DOHH2 (cell line): ENCODE results near the gene CARD11.

Experiments
- H3F3A ChIP-seq: fragments of 200-600 bp; sonication (generic), shearing (Covaris generic); 2 replicates; pipeline ENCODE4 v1.6.0; 2016; ENCODE audit warnings: antibody characterized with exemption, mild to moderate bottlenecking; ENCODE audit not compliant: control insufficient read depth, insufficient read depth
- H3K27ac ChIP-seq: fragments of 200-600 bp; sonication (generic); 2 replicates; pipeline ENCODE4 v1.5.1; 2014; ENCODE audit warnings: low read depth, mild to moderate bottlenecking, low read length, moderate library complexity
- H3K27me3 ChIP-seq: fragments of 200-600 bp; sonication (generic); 2 replicates; pipeline ENCODE4 v1.6.1; 2014; ENCODE audit warnings: mild to moderate bottlenecking, low read length, mixed read lengths; ENCODE audit not compliant: control insufficient read depth
- H3K36me3 ChIP-seq: fragments of 200-600 bp; sonication (generic); 2 replicates; pipeline ENCODE4 v1.6.1; 2014; ENCODE audit warnings: mild to moderate bottlenecking, low read length, moderate library complexity, mixed read lengths; ENCODE audit not compliant: control insufficient read depth
- H3K4me1 ChIP-seq: fragments of 200-600 bp; sonication (generic); 2 replicates; pipeline ENCODE4 v1.6.1; 2014; ENCODE audit warnings: mild to moderate bottlenecking, low read length, mixed read lengths; ENCODE audit not compliant: control insufficient read depth
- H3K4me2 ChIP-seq: fragments of 200-600 bp; sonication (generic); 2 replicates; pipeline ENCODE4 v1.6.0; 2014; ENCODE audit warnings: mild to moderate bottlenecking, low read length, moderate library complexity
- H3K4me3 ChIP-seq: fragments of 200-600 bp; sonication (generic); 2 replicates; pipeline ENCODE4 v1.5.1; 2014; ENCODE audit warnings: mild to moderate bottlenecking, low read length, mixed read lengths
- H3K79me2 ChIP-seq: fragments of 200-600 bp; sonication (generic); 2 replicates; pipeline ENCODE4 v1.6.1; 2014; ENCODE audit warnings: mild to moderate bottlenecking, low read length, mixed read lengths; ENCODE audit not compliant: control insufficient read depth
- H3K9me2 ChIP-seq: fragments of 200-600 bp; sonication (generic); replicated peaks from 2 replicates; pipeline ENCODE4 v1.6.1; 2014; ENCODE audit warnings: mild to moderate bottlenecking, low read length, mixed read lengths; ENCODE audit not compliant: control insufficient read depth
- H3K9me3 ChIP-seq: fragments of 200-600 bp; sonication (generic); 2 replicates; pipeline ENCODE4 v1.6.1; 2014; ENCODE audit warnings: antibody characterized with exemption, low read length, mixed read lengths; ENCODE audit not compliant: control insufficient read depth, insufficient read depth
- H4K20me1 ChIP-seq: fragments of 200-600 bp; sonication (generic); 2 replicates; pipeline ENCODE4 v1.6.0; 2014; ENCODE audit warnings: low read depth, mild to moderate bottlenecking, antibody characterized with exemption, low read length, moderate library complexity; ENCODE audit not compliant: control insufficient read depth, insufficient read depth
- EZH2phosphoT487 ChIP-seq: fragments of 200-600 bp; sonication (generic); IDR thresholded peaks from 2 replicates; pipeline ENCODE4 v1.6.1; 2017; ENCODE audit warnings: borderline replicate concordance, mild to moderate bottlenecking, antibody characterized with exemption, low read length, moderate library complexity, mixed read lengths
- TF ChIP-seq, protein P1 (sequence below): fragments of 200-600 bp; sonication (generic); IDR thresholded peaks from one replicate; pipeline ENCODE4 v1.5.1; 2014; ENCODE audit warnings: antibody characterized with exemption, mild to moderate bottlenecking, low read depth, low read length; ENCODE audit not compliant: poor library complexity, severe bottlenecking

Gene CARD11

DNA sequence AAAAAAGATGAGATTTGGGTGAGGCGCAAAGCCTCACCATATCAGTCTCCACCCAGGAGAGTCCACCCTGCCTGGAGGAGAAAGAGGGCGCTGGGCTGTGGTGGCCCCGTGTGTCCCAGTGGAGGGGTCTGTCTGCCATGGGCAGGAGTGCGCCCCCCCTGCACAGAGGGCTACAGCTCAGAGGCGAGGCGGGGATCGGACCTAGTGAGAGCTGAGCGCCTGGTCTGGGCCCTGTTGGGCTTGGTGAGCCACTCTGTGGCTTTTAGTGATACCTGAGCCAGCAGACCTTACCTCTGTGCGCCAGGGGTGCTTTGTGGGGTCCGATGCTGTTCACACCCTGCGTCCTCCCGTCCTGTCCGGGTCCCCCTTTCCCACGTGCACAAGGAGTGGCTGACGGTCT lies 173.7 kb downstream of the CARD11 start:
- peaks cover 38% of the 10 kb centered on the region for H3K4me1 ChIP-seq
- 0 out of 2 replicates have a peak, but pooled peaks cover 4% of the 10 kb centered on the region for H3F3A ChIP-seq
- no peak overlapping the region for H3K4me2 ChIP-seq
- no peaks in the 10 kb centered on the region for H3K9me2 ChIP-seq
- no peak overlapping the region for H3K27ac ChIP-seq
- no peak overlapping the region for H3K4me3 ChIP-seq
- H3K9me3 ChIP-seq: no peaks in the 10 kb centered on the region
- no peaks in the 10 kb centered on the region for H3K27me3 ChIP-seq
- no peaks in the 10 kb centered on the region for H4K20me1 ChIP-seq
- H3K36me3 ChIP-seq: no peaks in the 10 kb centered on the region
- H3K79me2 ChIP-seq: no peaks in the 10 kb centered on the region
- no peak for TF ChIP-seq EZH2phosphoT487
- TF ChIP-seq, protein P1, sequence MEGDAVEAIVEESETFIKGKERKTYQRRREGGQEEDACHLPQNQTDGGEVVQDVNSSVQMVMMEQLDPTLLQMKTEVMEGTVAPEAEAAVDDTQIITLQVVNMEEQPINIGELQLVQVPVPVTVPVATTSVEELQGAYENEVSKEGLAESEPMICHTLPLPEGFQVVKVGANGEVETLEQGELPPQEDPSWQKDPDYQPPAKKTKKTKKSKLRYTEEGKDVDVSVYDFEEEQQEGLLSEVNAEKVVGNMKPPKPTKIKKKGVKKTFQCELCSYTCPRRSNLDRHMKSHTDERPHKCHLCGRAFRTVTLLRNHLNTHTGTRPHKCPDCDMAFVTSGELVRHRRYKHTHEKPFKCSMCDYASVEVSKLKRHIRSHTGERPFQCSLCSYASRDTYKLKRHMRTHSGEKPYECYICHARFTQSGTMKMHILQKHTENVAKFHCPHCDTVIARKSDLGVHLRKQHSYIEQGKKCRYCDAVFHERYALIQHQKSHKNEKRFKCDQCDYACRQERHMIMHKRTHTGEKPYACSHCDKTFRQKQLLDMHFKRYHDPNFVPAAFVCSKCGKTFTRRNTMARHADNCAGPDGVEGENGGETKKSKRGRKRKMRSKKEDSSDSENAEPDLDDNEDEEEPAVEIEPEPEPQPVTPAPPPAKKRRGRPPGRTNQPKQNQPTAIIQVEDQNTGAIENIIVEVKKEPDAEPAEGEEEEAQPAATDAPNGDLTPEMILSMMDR: no peak

DNA sequence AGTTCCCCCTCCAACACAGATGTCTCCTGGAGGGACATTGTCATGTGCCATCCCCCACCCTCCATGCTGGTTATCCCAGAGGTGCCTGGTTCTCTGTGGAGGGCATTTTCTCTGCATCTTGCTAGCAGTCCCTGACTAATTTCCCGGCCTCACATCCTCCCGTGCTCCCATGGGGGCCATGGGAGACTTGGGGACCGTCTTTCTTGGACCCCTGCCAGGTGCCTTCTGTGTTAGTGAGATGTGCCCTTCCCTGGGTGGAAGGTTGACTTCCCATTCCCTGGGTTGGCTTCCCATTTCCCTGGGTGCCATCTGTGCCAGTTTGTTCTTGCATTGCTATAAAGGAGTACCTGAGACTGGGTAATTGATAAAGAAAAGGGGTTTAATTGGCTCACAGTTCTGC lies 177.1 kb downstream of the CARD11 start:
- no peaks in the 10 kb centered on the region for H3K79me2 ChIP-seq
- H3K4me3 ChIP-seq: no peak overlapping the region
- H3K9me2 ChIP-seq: no peaks in the 10 kb centered on the region
- no peaks in the 10 kb centered on the region for H3F3A ChIP-seq
- H3K9me3 ChIP-seq: no peaks in the 10 kb centered on the region
- no peak for TF ChIP-seq EZH2phosphoT487
- TF ChIP-seq, protein P1: no peak
- H3K4me2 ChIP-seq: no peak overlapping the region
- H3K27me3 ChIP-seq: no peaks in the 10 kb centered on the region
- peaks cover 33% of the 10 kb centered on the region for H3K4me1 ChIP-seq
- H3K27ac ChIP-seq: no peak overlapping the region
- no peaks in the 10 kb centered on the region for H4K20me1 ChIP-seq
- H3K36me3 ChIP-seq: no peaks in the 10 kb centered on the region

DNA sequence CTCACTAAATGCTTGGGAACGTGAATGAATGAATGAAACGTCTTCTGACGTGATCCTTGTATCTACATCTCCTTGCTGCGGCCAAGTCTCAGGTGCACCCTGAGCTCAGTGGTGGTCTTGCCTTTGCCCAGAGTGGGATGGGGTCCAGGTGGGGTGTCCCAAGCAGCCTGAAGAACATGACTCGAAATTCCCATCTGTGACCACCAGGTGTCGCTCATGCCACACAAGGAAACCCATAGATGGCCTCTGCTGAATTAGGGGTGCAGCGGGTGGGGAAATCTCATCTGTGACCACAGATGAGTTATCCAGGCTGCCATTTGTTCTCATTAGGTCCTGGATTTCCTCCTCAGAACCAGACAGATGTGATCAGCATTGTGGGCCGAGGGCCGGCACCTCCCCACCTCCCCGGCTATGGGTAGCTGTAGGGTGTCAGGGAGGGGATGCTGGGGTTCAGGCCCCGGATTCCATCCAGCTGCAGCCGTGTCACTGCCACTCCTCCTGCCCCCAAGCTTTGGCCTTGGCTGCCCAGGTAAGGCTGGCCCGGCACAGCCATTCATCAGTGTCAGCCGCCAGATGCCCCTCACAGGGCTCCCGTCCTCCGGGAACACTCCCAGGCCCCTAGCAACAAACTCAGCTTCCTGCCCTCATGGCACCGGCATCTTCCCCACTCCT lies 178.5 kb downstream of the CARD11 start:
- H3F3A ChIP-seq: no peaks in the 10 kb centered on the region
- no peak overlapping the region for H3K4me2 ChIP-seq
- no peaks in the 10 kb centered on the region for H3K9me3 ChIP-seq
- no peak overlapping the region for H3K4me3 ChIP-seq
- TF ChIP-seq, protein P1: peak; percentile 99
- no peak for TF ChIP-seq EZH2phosphoT487
- no peak overlapping the region for H3K27ac ChIP-seq
- H3K79me2 ChIP-seq: no peaks in the 10 kb centered on the region
- no peaks in the 10 kb centered on the region for H3K36me3 ChIP-seq
- no peaks in the 10 kb centered on the region for H3K27me3 ChIP-seq
- H3K9me2 ChIP-seq: no peaks in the 10 kb centered on the region
- peaks cover 20% of the 10 kb centered on the region for H3K4me1 ChIP-seq
- no peaks in the 10 kb centered on the region for H4K20me1 ChIP-seq
